HUES6 (cell line): Measurements from ENCODE around the gene NIPAL1.
"Not testable (repeated sequence)": the region's sequence is repeated elsewhere in the genome, so short reads cannot be mapped to it uniquely, and the experiment has no call there.

Source experiments
- H3K27ac ChIP-seq: 2 replicates; pipeline ENCODE4 v1.7.0; 2013; ENCODE audit warnings: low read depth, mild to moderate bottlenecking, low read length, inconsistent platforms
- H3K27me3 ChIP-seq: 2 replicates; pipeline ENCODE4 v1.6.1; 2013; ENCODE audit warnings: low read length; ENCODE audit not compliant: control insufficient read depth, insufficient read depth
- H3K36me3 ChIP-seq: 2 replicates; pipeline ENCODE4 v1.6.1; 2013; ENCODE audit warnings: low read length; ENCODE audit not compliant: control insufficient read depth, insufficient read depth
- H3K4me1 ChIP-seq: 2 replicates; pipeline ENCODE4 v1.6.1; 2013; ENCODE audit warnings: low read length; ENCODE audit not compliant: control insufficient read depth, insufficient read depth
- H3K4me3 ChIP-seq: 2 replicates; pipeline ENCODE4 v1.5.1; 2013; ENCODE audit warnings: low read depth, low read length
- H3K9ac ChIP-seq: one replicate; pipeline ENCODE4 v1.6.1; 2013; ENCODE audit warnings: mild to moderate bottlenecking, low read length
- H3K9me3 ChIP-seq: 2 replicates; pipeline ENCODE4 v1.6.1; 2013; ENCODE audit warnings: low read depth, low read length; ENCODE audit not compliant: control insufficient read depth, insufficient read depth

Gene NIPAL1

DNA sequence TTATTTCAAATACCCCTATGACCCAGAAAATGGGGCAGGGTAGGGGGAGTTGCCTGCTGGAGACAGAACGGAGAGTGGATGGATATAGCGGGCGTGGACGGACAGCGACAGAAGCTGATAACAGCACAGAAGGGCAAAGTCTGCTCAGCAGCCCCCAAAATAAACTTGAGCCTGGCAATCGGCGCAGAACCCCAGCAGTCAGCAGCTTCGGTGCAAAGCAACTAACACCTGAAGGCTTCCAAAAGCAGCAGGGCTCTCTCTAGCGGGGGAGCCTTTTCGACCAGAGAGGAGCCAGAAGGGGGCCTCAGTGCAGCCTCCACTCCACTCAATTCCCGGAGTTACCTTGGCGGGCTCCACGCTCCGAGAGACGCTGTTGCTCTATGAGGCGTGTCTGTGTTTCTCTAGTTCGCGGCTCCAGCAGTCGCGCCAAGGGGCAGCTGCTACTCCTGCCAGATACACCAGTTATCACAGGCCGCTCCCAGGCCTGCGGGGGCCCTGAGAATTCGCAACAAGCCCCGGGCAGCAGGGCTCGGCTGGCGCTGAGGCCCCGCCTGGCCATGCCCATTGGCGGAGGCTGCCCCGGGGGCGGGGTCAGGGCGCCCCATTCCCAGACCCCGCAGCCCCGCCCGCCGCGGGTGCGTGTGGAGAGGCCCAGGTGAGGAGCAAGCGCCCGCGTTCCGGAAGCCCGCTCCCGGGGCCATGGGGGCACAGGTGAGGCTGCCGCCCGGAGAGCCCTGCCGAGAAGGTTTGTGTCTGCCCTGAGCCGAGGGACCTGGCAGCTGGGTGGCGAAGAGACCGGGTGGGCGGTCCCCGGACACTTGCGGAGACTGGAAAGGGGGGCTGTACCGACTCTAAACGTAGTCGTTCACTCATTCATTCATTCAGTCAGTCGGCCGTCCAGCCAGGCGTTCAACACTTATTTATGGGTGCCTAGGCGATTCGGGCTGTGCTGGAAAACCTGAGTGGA is at the start of gene NIPAL1, which contains the start of gene CNGA1:
TSS of gene NIPAL1 (plus strand) at position 632 of the 967 bp plus-strand sequence. CDS start at position 700, 68 bp downstream.
TSS of gene CNGA1 (minus strand) at position 541 of the 967 bp plus-strand sequence. CDS start 63,992 bp downstream, outside the sequence.
- Histone ChIP-seq H3K4me3 (peak within 1 kb of the TSS; percentile 98), H3K9ac (peak within 1 kb of the TSS; percentile 86), H3K4me1 (peaks cover 15% of the 10 kb centered on the region; the same call in 1 of the 2 replicates), H3K27me3 (peaks cover 17% of the 10 kb centered on the region), H3K27ac (peak within 1 kb of the TSS; percentile 40; the same call in 1 of the 2 replicates), H3K36me3 (no peaks in the 10 kb centered on the region), H3K9me3 (no peaks in the 10 kb centered on the region)

DNA sequence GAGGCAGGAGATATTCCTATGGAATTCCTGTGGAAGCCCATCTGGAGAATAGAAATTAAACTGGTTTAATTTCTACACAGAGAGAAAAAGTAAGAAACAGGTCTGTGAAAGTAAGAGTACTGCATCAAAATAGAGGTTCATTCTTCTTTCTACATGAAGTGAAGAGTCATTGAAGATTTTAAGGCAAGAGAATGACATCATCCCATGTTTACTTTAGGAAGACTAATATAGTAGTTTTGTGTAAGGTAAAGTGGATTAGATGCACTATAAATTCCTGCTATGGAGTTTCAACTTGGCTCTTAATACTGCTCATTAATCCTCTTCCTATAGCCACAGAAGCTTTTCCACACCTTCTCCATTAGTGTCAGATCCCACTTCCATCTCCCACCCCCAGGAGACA is 47.7 kb upstream of the NIPAL1 start:
- Histone ChIP-seq H3K36me3 (no peaks in the 10 kb centered on the region), H3K4me1 (no peaks in the 10 kb centered on the region), H3K9ac (no peak overlapping the region), H3K27ac (no peak overlapping the region), H3K27me3 (no peaks in the 10 kb centered on the region), H3K9me3 (no peaks in the 10 kb centered on the region), H3K4me3 (no peak overlapping the region)

GRCh38 chr4:47972181-47972580 is 44.4 kb upstream of the NIPAL1 start:
- no peak overlapping the region for H3K4me3 ChIP-seq
- no peaks in the 10 kb centered on the region for H3K4me1 ChIP-seq
- no peaks in the 10 kb centered on the region for H3K36me3 ChIP-seq
- no peaks in the 10 kb centered on the region for H3K9me3 ChIP-seq
- no peaks in the 10 kb centered on the region for H3K27me3 ChIP-seq
- no peak overlapping the region for H3K9ac ChIP-seq
- H3K27ac ChIP-seq = no peak overlapping the region

GRCh38 chr4:47972721-47973120 is 43.9 kb upstream of the NIPAL1 start:
- Histone ChIP-seq H3K4me3 (no peak overlapping the region), H3K4me1 (no peaks in the 10 kb centered on the region), H3K36me3 (no peaks in the 10 kb centered on the region), H3K9ac (no peak overlapping the region), H3K27me3 (no peaks in the 10 kb centered on the region), H3K9me3 (no peaks in the 10 kb centered on the region), H3K27ac (no peak overlapping the region)

DNA sequence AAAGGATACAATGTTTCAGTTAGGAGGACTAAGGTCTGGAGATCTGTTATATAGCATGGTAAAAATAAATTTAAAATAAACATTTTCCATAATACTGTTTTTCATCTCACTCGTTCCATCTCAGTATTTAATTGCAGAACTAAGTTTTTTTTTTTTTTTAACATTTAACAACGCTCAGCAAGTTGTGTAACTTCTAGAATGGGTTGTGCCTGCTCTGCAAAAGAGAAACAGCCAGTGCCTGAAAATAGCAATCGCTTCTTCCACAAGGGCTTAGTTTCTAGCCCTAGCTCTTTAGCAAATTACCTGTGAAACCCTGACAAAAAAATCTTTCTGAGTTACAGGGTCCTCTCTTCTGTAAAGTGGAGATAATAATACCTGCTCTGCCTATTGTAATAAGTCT is 42.0 kb upstream of the NIPAL1 start:
- Histone ChIP-seq H3K27me3 (no peaks in the 10 kb centered on the region), H3K27ac (no peak overlapping the region)

DNA sequence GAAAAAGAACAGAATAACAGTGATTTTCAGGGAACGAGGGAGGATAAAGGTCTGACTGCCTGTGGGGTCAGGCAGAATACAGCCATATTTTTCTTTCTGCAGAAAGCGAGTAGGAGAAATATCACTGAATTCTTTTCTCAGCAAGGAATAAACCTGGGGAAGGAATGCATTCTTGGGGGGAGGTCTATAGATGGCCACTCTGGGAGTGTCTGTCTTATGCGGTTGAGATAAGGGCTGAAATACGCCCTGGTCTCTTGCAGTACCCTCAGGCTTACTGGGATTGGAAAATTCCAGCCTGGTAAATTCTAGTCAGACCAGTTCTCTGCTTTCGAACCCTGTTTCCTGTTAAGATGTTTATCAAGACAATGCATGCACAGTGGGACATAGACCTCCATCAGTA is 26.4 kb upstream of the NIPAL1 start:
- Histone ChIP-seq H3K9ac (no peak overlapping the region), H3K4me1 (no peaks in the 10 kb centered on the region), H3K4me3 (no peak overlapping the region), H3K36me3 (no peaks in the 10 kb centered on the region), H3K9me3 (peaks cover 28% of the 10 kb centered on the region), H3K27me3 (no peaks in the 10 kb centered on the region), H3K27ac (no peak overlapping the region)

More for the DNA sequence above, 42.0 kb upstream of the NIPAL1 start:
- Histone ChIP-seq H3K9me3 (no peaks in the 10 kb centered on the region), H3K4me3 (no peak overlapping the region), H3K9ac (no peak overlapping the region), H3K36me3 (no peaks in the 10 kb centered on the region), H3K4me1 (no peaks in the 10 kb centered on the region)

DNA sequence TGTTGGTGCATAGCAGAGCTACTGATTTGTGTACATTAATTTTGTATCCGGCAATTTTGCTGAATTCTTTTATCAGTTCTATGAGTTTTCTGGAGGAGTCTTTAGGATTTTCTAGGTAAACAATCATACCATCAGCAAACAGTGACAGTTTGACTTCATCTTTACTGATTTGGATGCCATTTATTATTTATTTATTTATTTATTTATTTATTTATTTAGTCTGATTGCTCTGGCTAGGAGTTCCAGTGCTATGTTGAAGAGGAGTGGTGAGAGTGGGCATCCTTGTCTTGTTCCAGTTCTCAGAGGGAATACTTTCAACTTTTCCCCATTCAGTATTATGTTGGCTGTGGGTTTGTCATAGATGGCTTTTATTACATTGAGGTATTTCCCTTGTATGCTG is 24.1 kb upstream of the NIPAL1 start:
- not testable (repeated sequence) for H3K27ac ChIP-seq, H3K9ac ChIP-seq, H3K4me1 ChIP-seq, H3K36me3 ChIP-seq, H3K4me3 ChIP-seq, H3K27me3 ChIP-seq
- H3K9me3 ChIP-seq = peaks cover 33% of the 10 kb centered on the region

- H3K9me3 ChIP-seq = peaks cover 19% of the 10 kb centered on the region
- H3K4me3 ChIP-seq = no peak overlapping the region
- H3K36me3 ChIP-seq = no peaks in the 10 kb centered on the region
- H3K27me3 ChIP-seq = no peaks in the 10 kb centered on the region
- no peak overlapping the region for H3K9ac ChIP-seq
- H3K27ac ChIP-seq = no peak overlapping the region
- H3K4me1 ChIP-seq = no peaks in the 10 kb centered on the region
Measured at GRCh38 chr4:47996021-47996420, 20.6 kb upstream of the NIPAL1 start.

DNA sequence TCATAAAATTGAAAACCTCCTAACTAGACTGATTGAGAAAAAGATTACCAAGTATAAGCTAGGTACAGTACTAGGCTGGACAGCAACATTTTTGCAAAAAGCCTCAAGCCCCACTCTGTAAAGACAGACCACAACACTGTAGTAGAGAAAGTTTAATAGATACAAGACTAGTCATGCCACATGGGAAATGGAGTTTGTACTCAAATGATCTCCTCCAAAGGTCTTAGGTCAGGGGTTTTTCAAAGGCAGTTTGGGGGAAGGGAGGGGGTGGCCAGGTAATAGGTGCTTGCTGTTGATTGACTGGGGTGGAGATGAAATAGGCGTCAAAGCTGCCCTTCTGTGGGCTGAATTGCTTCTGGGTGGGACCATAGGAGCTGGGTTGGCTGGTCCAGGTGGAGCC is 14.3 kb upstream of the NIPAL1 start:
- H3K27me3 ChIP-seq = no peaks in the 10 kb centered on the region
- H3K9ac ChIP-seq = no peak overlapping the region
- H3K27ac ChIP-seq = no peak overlapping the region
- H3K9me3 ChIP-seq = peaks cover 29% of the 10 kb centered on the region
- H3K4me3 ChIP-seq = no peak overlapping the region
- no peaks in the 10 kb centered on the region for H3K36me3 ChIP-seq
- H3K4me1 ChIP-seq = no peaks in the 10 kb centered on the region

GRCh38 chr4:48003568-48003967 is 13.0 kb upstream of the NIPAL1 start:
- H3K4me3 ChIP-seq, H3K4me1 ChIP-seq, H3K9ac ChIP-seq, H3K36me3 ChIP-seq, H3K27ac ChIP-seq, H3K27me3 ChIP-seq: not testable (repeated sequence)
- peaks cover 27% of the 10 kb centered on the region for H3K9me3 ChIP-seq

GRCh38 chr4:48005781-48006180 is 10.8 kb upstream of the NIPAL1 start:
- H3K4me1 ChIP-seq = no peaks in the 10 kb centered on the region
- H3K36me3 ChIP-seq = peaks cover 6% of the 10 kb centered on the region; the same call in 1 of the 2 replicates
- H3K4me3 ChIP-seq = no peak overlapping the region
- H3K27me3 ChIP-seq = no peaks in the 10 kb centered on the region
- no peak overlapping the region for H3K9ac ChIP-seq
- peaks cover 44% of the 10 kb centered on the region for H3K9me3 ChIP-seq
- no peak overlapping the region for H3K27ac ChIP-seq
